Mesothelial cell of epicardium (in vitro differentiated cells): ENCODE measurements around the gene GAK. TPM values are rescaled to one million over a fixed set of nuclear protein-coding genes. Genes with fewer than 3 reads are reported as not detected.

Experiments used
- DNase-seq, 2 experiments: peaks; one replicate each; pipeline ENCODE4 v3.0.0; 2021; ENCODE audit warnings: low spot score in 2 of 2; ENCODE audit not compliant: unreplicated experiment in 2 of 2
- H3K27ac Mint-ChIP-seq: 2 replicates; pipeline ENCODE4 v1.8.0; 2021; ENCODE audit warnings: mixed read lengths
- H3K27me3 Mint-ChIP-seq: 2 replicates; pipeline ENCODE4 v1.8.0; 2021; ENCODE audit warnings: low read depth, mixed read lengths
- H3K36me3 Mint-ChIP-seq: 2 replicates; pipeline ENCODE4 v1.8.0; 2021; ENCODE audit warnings: mixed read lengths
- H3K4me1 Mint-ChIP-seq: 2 replicates; pipeline ENCODE4 v1.8.0; 2021; ENCODE audit warnings: mixed read lengths
- H3K4me3 Mint-ChIP-seq: 2 replicates; pipeline ENCODE4 v1.8.0; 2021; ENCODE audit warnings: mild to moderate bottlenecking, moderate library complexity, mixed read lengths
- H3K9me3 Mint-ChIP-seq: 2 replicates; pipeline ENCODE4 v1.8.0; 2021; ENCODE audit warnings: mixed read lengths
- CTCF ChIP-seq: fragments of 200-600 bp; sonication (generic); IDR thresholded peaks from one replicate; pipeline ENCODE4 v1.5.0; 2021; ENCODE audit warnings: antibody characterized with exemption; ENCODE audit not compliant: unreplicated experiment
- total RNA-seq: library from RNA; stranded (reverse); gene quantifications from 3 replicates; pipeline ENCODE4 v1.2.1, GENCODE V29; 2021

The GAK gene
- total RNA-seq, 1 donor from 2014 or later, result 114 TPM

DNA sequence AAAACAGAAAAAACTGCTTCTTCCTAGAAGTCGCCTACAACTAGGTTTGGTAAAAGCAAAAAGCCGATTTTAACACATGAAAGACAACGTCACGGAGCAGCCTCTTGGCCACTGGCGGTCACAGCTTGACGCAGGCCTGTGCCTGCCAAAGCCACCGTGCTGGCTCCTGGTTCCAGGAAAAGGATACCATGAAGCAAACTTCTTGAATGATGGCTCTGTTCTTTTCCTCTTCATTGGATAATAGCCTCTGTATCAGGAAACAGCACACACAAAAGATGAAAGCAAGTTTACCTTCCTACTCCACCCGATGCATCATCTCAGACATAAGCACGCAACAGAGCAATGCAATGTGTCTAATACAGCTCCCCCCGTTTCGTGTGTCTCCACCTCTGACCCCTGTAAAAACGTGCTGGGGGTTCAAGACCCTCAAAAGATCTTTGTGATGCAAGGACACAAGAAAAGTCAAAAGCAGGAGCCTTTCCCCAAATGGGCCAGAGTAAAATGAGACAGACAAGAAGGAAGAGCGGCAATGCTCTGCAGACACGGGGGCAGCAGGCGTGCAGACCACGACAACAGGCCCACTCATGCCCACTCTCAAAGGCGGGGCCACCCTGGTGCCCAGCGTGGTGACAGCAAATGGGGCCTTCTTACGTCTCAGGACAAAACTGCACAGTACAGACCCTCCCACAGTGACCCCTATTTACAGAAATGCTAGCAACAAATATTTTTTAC is 19.4 kb downstream of the GAK start:
- H3K4me3 Mint-ChIP-seq, result no peak overlapping the region
- peaks cover 11% of the 10 kb centered on the region for H3K9me3 Mint-ChIP-seq
- H3K4me1 Mint-ChIP-seq, result peaks cover 15% of the 10 kb centered on the region
- H3K36me3 Mint-ChIP-seq, result peaks cover 16% of the 10 kb centered on the region
- DNase-seq, result no peak
- H3K27ac Mint-ChIP-seq, result no peak overlapping the region
- no peak for TF ChIP-seq CTCF
- H3K27me3 Mint-ChIP-seq, result no peaks in the 10 kb centered on the region

GRCh38 chr4:911871-912490 is 20.1 kb downstream of the GAK start:
- no peak for TF ChIP-seq CTCF
- peaks cover 5% of the 10 kb centered on the region for H3K9me3 Mint-ChIP-seq
- H3K4me1 Mint-ChIP-seq, result peaks cover 19% of the 10 kb centered on the region
- H3K27ac Mint-ChIP-seq, result no peak overlapping the region
- no peak overlapping the region for H3K4me3 Mint-ChIP-seq
- no peaks in the 10 kb centered on the region for H3K27me3 Mint-ChIP-seq
- H3K36me3 Mint-ChIP-seq, result peaks cover 11% of the 10 kb centered on the region
- DNase-seq, result no peak

DNA sequence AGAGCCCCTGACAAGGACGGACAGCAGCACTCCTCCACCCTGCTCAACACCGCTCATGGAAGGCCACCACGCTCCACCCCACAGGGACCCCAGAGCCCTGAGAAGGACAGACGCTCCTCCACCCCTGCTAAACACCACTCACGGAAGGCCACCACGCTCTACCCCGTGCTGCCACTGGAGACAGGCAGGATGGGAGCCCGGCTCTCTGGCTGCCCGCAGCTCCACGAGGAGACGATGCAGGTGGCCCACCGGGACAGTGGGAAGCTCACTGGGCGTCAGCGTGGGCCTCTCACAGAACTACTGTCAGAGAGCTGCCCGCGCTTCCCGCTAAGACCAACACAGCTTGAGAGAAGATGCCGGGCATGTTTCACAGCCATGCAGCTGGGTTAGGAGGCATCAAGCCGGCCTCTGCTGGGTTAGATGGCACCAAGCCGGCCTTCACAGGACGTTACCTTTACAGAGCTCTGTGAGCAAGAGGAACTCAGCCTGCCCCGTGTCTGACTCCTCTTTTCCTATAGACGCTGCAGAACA is 20.8 kb downstream of the GAK start:
- no peaks in the 10 kb centered on the region for H3K9me3 Mint-ChIP-seq
- H3K27me3 Mint-ChIP-seq, result no peaks in the 10 kb centered on the region
- no peak for DNase-seq
- H3K27ac Mint-ChIP-seq, result no peak overlapping the region
- no peak overlapping the region for H3K4me3 Mint-ChIP-seq
- peaks cover 11% of the 10 kb centered on the region for H3K36me3 Mint-ChIP-seq
- H3K4me1 Mint-ChIP-seq, result peaks cover 25% of the 10 kb centered on the region
- TF ChIP-seq CTCF, result no peak

GRCh38 chr4:910366-911091 is 21.6 kb downstream of the GAK start:
- peaks cover 21% of the 10 kb centered on the region for H3K4me1 Mint-ChIP-seq
- DNase-seq, result no peak
- TF ChIP-seq CTCF, result no peak
- peaks cover 11% of the 10 kb centered on the region for H3K36me3 Mint-ChIP-seq
- H3K27me3 Mint-ChIP-seq, result no peaks in the 10 kb centered on the region
- H3K27ac Mint-ChIP-seq, result no peak overlapping the region
- no peak overlapping the region for H3K4me3 Mint-ChIP-seq
- H3K9me3 Mint-ChIP-seq, result no peaks in the 10 kb centered on the region

GRCh38 chr4:909821-910220 is 22.3 kb downstream of the GAK start:
- Mint-ChIP-seq H3K4me3 (no peak overlapping the region), H3K36me3 (peaks cover 12% of the 10 kb centered on the region), H3K27ac (no peak overlapping the region), H3K27me3 (no peaks in the 10 kb centered on the region), H3K9me3 (no peaks in the 10 kb centered on the region), H3K4me1 (peaks cover 16% of the 10 kb centered on the region)
- no peak for DNase-seq
- TF ChIP-seq CTCF, result no peak
